ENCODE data around the gene PSME1.

Gene PSME1

DNA sequence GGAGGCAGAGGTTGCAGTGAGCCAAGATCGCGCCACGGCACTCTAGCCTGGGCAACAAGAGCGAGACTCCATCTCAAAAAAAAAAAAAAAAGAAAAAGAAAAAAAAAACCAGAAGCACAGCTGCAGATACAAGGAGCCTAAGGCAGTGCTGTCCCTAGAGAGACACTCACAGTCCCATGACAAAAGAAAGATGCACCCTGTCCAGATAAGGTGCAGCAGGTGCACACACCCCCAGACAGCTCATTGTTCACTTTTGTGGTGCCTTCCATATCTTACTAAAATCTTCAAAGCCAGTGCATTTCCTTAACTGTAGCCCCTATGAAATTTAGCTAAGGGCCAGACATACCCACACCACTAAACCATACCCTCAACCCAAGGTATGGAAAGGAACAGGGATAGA, 13.6 kb upstream of the PSME1 start:
- no peak for DNase-seq (ENCODE audit: low read depth)
- no peak overlapping the region for H3K4me3 ChIP-seq (ENCODE audit: low read length)
- TF ChIP-seq, protein P1, sequence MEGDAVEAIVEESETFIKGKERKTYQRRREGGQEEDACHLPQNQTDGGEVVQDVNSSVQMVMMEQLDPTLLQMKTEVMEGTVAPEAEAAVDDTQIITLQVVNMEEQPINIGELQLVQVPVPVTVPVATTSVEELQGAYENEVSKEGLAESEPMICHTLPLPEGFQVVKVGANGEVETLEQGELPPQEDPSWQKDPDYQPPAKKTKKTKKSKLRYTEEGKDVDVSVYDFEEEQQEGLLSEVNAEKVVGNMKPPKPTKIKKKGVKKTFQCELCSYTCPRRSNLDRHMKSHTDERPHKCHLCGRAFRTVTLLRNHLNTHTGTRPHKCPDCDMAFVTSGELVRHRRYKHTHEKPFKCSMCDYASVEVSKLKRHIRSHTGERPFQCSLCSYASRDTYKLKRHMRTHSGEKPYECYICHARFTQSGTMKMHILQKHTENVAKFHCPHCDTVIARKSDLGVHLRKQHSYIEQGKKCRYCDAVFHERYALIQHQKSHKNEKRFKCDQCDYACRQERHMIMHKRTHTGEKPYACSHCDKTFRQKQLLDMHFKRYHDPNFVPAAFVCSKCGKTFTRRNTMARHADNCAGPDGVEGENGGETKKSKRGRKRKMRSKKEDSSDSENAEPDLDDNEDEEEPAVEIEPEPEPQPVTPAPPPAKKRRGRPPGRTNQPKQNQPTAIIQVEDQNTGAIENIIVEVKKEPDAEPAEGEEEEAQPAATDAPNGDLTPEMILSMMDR (IDR thresholded peaks at IDR 0.05; ENCODE audit: insufficient read depth, low read depth, low read length, missing control alignments), result no peak

DNA sequence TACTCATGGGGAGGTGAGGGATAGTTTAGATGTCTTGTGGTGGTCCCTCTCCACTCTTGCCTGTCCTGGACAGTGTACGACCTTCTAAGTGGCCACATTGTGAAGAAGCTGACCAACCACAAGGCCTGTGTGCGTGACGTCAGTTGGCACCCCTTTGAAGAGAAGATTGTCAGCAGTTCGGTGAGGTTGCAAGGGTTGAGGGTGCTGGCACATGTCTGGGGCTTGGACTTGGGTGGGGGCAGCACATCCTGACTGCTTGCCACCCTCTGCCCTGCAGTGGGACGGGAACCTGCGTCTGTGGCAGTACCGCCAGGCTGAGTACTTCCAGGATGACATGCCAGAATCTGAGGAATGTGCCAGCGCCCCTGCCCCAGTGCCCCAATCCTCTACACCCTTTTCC, 13.1 kb upstream of the PSME1 start:
- TF ChIP-seq, protein P1 (IDR thresholded peaks at IDR 0.05; ENCODE audit: insufficient read depth, low read depth, low read length, missing control alignments), result no peak

DNA sequence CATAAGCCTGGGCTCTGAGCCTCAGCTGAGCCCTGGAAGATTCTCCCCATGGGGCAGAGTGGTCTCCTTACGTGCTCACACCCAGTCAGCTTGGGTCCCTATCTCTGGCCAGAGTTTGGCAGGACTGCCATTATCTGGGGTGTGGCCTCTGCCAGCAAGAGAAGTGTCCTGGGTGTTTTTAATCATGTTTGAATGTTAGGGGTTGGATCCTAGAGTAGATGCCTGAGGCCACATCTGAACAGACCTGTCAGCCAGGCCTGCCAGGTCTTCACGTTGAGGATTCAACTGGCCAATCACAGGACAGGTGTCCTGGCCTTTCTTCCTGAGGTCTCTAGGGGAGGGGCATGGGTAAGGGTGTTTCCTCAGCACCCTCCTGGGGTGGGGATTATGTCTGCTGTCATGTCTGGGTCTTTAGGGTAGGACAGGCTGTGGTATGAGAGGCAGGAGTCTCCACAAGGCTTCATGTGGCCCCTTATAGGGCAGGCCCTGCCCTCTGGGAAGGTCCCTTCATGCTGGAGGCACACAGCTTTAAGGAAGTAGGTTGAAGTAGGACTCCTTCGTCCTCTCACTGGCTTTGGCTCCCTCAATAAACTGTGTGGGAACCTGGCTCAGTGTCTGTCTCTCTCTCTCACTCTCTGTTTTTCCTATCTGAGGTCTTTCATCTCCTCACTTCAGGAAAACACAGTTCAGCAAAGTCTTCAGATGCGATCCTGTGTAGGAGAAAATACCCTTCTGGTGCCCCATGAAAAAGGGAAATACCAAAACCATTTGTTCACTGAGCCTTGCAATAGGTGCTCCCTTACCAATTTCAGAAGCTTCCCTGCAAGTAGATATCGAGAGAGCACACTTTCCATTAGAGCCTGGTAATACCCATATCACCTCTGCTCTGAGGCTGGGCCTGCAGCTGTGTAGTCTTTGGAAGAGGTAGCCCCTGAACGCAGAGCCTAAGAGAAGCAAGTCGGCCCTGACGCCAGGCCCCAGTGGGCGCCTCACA, 12.3 kb upstream of the PSME1 start:
- TF ChIP-seq, protein P1 (IDR thresholded peaks at IDR 0.05; ENCODE audit: insufficient read depth, low read depth, low read length, missing control alignments), result no peak
- DNase-seq (ENCODE audit: low read depth), result no peak
- no peak overlapping the region for H3K4me3 ChIP-seq (ENCODE audit: low read length)

More for the DNA sequence above, 13.1 kb upstream of the PSME1 start:
- no peak for DNase-seq (ENCODE audit: low read depth)
- H3K4me3 ChIP-seq (ENCODE audit: low read length), result no peak overlapping the region

DNA sequence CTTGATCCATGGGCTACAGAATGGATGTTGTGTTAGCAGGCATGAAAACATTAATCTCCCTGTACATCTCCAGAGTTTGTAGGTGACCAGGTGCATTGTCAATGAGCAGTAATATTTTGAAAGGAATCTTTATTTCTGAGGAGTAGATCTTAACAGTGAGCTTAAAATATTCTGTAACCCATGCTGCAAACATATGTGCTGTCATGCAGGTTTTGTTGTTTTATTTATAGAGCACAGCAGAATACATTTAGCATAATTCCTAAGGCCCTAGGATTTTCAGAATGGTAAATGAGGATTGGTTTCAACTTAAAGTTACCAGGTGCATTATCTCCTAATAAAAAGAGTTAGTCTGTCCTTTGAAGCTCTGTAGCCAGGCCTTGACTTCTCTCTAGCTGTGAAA, 9.1 kb upstream of the PSME1 start:
- TF ChIP-seq, protein P1 (IDR thresholded peaks at IDR 0.05; ENCODE audit: insufficient read depth, low read depth, low read length, missing control alignments), result no peak
- no peak overlapping the region for H3K4me3 ChIP-seq (ENCODE audit: low read length)
- DNase-seq (ENCODE audit: low read depth), result no peak

DNA sequence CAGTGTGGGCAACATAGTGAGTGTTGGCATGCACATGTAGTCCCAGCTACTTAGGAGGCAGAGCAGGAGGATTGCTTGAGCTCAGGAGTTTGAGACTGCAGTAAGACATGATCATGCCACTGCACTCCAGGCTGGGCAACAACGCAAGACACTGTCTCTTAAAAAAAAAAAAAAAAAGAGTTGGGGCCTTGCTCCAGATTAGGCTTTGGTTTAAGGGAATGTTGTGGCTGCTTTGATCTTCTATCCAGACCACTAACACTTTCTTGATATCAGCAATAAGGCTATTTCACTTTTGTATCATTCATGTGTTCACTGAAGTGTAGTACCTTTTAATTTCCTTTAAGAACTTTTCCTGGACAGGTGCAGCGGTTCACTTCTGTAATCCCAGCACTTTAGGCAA, 8.3 kb upstream of the PSME1 start:
- no peak for DNase-seq (ENCODE audit: low read depth)

DNA sequence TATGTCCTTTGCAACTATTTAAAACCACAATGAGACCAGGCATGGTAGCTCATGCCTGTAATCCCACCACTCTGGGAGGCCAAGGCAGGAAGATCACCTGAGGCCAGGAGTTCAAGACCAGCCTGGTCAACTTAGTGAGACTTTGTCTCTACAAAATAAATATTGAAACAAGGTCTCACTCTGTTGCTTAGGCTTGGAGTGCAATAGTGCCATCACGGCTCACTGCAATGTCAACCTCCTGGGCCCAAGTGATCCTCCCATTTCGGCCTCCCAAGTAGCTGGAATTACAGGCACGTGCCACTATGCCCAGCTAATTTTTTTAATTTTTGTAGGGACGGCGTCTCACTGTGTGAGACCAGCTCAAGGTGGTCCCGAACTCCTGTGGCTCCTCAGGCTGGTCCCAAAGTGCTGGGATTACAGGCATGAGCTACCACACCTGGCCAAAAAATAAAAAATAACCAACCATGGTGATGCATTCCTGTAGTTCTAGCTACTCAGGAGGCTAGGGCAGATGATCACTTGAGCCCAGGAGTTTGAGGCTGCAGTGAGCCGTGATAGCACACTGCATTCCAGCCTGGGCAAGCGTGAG, 6.5 kb upstream of the PSME1 start:
- TF ChIP-seq, protein P1 (IDR thresholded peaks at IDR 0.05; ENCODE audit: insufficient read depth, low read depth, low read length, missing control alignments), result no peak
- no peak for DNase-seq (ENCODE audit: low read depth)
- no peak overlapping the region for H3K4me3 ChIP-seq (ENCODE audit: low read length)

More for the DNA sequence above, 8.3 kb upstream of the PSME1 start:
- TF ChIP-seq, protein P1 (IDR thresholded peaks at IDR 0.05; ENCODE audit: insufficient read depth, low read depth, low read length, missing control alignments), result no peak
- H3K4me3 ChIP-seq (ENCODE audit: low read length), result no peak overlapping the region
